GM18868 (cell line): ENCODE results near the gene MAP7.
"Not testable (repeated sequence)": the region's sequence is repeated elsewhere in the genome, so short reads cannot be mapped to it uniquely, and the experiment has no call there.

ENCODE experiments used
- ATAC-seq: cut with Tn5 transposase; IDR thresholded peaks from one replicate; pipeline ENCODE4 v1.9.1; 2021; ENCODE audit warnings: mild to moderate bottlenecking, moderate library complexity; ENCODE audit not compliant: unreplicated experiment

Gene MAP7

DNA sequence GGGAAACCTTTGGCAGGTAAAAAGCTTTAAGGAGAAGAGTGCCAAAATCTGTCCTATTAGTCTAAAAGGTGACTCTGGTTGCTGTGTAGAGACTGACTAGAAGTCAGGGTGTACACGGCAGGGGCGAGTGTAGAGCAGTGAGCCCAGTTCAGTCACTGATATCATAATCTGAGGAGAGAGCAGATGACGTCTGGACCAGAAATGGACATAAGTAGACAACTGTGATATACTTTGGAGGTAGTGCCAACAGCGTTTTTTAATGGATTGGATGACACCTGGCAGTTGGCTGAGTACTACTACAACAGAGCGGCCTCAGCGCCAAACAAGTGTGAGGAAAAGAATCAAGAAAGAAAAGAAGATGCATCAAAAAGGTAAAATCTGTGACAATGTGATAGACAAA lies 76.0 kb downstream of the MAP7 start:
- no peak for ATAC-seq

DNA sequence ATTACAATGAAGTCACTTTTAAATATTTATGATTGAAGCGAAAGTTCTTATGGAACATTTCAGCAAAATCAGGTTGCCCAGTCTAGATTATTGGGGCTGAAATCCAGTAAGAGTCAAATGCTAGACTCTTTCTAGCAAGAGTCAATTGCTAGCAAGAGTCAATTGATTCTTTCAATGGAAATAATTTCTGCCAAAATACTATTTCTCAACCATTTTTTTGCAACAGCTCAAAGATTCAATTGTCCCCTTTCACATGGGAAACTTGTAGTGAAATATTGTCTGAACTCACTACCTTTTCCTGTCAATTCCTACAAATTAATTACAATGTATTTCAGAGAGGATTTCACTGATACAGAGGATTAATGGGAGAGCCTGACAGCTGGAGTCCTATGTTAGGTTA lies 78.3 kb downstream of the MAP7 start:
- ATAC-seq, result no peak

DNA sequence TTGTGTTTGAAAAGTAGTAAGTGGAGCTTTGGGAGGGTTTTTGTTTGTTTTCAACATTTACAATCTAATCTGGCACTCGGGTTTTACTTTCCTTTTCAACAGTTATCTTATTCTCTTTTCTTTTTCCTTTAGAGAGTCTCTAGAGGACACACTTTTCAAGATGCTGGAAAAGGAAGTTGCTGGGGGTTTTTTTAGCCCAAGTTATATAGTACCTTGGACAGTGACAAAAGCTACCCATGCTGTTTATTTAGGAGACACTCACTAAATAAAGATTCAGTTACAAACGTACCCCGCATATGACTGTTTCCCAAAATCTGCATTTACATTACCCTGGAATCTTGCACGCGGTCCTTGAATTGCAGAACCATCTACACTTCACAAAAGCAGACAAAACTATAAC lies 78.8 kb downstream of the MAP7 start:
- no peak for ATAC-seq

DNA sequence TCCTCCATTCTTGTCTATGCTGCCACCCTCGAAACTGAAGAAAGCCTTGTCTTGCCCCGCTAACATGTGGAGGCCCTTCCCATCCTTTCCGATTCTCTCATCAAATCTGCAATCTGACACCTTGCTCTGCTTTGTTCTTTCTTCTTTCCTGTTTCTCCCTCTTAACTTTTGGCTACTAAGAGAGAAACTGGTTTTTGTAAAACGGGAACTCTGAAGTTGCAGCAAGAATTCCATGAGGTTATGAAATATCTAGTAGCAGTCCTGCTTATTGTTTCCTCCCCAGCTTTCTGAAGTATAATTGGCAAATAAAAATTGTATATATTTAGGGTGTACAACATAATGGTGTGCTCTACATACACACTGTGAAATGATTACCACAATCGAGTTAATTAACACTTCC lies 80.2 kb downstream of the MAP7 start:
- no peak for ATAC-seq

DNA sequence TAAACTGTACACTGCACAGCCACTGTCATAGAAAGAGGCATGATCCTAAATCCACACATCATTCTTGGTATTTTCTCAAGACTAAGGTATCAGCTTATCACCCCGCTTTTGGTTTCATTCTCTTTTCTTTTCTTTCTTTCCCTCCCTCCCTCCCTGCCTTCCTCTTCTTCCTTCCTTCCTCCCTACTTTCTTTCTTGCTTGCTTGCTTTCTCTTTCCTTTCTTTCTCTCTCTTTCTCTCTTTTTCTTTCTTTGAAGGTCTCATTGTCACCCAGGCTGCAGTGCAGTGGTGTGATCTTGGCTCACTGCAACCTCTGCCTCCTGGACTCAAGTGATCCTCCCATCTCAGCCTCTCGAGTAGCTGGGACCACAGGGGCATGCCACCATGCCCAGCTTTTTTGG lies 81.1 kb downstream of the MAP7 start:
- no peak for ATAC-seq

DNA sequence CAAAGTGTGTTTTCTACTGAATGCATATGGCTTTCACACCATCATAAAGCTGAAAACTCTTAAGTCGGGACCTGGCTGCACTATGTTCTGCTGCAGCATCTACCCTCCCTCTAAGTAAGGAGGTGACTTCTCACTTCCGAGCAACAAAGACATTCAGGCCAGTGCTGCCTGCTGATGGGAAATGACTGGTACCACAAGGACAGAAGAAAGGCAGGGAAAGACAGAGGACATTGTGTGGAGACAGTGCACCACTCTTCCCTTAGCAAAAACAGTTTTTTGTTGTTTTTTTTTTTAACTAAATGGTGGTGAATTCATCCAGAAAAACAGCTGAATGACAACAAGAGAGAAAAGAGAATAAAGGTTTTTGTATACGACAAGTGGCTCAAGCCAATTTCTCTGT lies 81.5 kb downstream of the MAP7 start:
- ATAC-seq, result no peak

DNA sequence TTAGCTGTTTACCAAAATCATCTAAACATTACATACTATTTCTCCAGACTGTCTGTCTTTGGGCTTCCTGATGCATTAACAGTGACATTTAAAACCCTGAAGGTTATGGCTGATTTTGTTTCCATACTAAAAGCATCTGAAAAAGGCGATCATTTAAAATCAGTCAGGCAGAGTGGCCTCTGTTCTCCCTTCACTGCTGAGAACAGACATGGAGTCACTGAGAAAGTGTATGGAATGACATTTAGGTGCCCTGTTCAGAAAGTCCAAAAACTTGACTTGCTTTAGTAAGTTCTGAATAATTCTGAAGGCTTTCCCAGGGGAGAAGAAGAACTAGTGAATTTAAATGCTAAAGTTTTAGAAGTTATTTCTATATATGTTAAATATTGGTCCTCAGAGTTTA lies 83.0 kb downstream of the MAP7 start:
- ATAC-seq, result no peak

DNA sequence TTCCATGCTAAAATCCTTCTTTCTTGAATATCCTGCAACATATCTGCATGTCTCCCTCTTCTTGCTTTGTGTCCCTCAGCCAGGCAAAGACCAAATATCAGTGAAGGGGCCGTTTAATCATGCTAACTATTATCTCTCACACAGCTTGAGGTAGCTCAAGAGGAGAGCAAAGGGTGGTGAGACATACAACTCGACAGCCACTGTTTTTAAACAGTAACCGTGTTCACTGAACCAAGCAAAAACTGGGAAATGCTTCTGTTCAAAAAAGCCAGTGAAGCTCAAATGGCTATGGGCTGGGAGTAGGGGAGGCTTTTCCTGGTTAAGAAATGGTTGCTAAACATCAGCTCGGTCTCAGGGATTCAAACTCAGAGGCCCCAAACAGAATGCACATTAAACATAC lies 83.4 kb downstream of the MAP7 start:
- ATAC-seq, result no peak

DNA sequence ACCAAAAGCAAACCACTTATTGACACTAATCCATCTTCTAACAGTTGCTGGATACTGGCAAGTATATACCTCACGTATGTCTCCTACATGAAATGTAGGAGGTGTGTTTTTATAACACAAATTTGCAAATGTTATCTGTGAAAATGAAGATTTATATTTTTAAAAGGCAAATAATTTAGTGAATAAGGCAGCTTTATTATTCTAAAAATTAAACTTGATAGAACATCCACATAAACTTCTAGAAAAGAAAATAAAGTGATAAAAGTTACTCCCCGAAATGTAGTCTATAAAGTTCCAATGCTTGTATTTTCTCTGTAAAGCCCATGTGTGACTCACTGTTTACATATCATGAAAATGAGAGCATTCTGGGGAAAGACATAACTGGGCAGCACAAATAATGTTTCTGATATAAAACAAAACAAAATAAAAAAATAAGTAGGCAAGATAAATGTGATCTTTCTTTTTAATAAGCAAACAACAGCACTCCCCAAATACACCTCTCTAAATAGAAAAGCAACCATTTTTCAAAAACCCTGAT lies 84.4 kb downstream of the MAP7 start:
- ATAC-seq, result no peak

DNA sequence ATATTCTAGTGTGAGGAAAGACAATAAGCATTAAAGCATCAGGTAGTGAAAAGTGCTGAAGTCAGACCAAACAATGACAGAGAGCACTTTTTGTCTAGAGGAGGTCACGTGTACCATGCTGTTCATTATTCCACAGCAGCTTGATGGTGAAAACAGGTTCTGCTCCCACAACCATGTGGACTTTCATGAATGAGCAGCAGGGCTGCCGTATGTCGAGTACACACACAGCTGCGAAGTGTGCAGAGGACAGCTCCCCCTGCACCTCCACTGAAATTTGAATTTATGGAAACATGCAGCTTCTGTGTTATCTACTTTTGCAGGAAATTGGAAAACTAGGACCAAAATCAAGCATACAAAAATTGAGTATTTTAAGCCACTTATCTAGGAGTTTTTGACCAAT lies 85.3 kb downstream of the MAP7 start:
- no peak for ATAC-seq

DNA sequence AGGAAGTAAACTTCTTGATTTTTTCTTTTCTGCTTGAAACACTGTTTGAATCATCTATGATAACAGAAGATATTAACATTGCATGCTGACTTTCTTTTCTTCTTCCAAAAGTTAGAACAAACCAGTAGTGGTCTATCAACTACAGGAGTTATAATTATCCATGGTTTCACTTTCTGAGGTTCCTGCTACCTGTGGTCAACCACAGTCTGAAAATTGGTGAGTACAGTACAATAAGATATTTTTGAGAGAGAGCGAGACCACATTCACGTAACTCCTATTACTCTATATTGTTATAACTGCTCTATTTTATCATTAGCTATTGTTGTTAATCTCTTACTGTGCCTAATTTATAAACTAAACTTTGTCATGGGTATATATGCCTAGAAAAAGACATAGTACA lies 86.1 kb downstream of the MAP7 start:
- ATAC-seq, result no peak

DNA sequence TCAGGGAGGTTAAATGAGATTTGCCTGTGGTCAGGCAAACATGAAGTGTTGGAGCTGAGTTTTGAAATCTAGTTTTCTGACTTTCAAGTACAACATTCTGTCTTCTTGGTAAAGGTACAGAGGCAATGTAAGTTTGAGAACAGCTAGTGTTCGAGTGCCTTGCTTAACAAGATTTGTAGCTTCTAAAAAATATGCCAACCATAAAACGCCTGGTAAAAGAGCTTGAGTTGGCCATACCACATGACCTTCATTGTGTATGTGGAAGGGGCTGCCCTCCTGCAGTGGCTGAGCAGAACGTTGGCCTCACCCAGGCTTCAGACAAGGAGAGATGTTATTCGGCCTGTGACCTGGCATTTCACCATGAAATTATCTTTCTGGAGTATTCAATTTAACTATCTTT lies 86.5 kb downstream of the MAP7 start:
- ATAC-seq, result no peak

DNA sequence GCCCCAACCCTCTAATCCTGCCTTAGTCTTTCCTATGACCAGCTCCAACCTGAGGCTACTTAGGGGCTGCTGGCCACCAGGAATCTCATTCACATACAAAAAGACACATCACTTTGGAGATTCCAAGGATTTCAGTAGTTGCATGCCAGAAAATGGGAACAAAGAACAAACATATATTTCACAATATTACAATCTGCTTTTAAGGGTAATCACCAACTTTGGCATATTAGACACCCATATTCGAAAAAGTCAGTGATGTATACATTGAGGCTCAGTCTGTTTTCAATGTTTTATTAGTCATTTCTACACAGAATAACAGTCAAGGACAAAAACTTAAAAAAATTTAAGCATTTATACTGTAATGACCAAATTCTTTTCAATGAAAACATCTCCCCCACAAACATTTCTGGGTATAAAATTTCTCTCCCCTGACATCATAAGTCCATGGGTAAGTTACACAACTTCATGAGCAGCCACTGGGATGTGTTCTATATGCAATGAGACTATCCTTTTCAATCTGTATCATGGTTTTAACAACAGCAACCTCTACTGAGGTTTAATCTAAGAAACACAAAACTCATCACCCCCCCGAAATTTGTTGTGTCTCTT lies 103.5 kb downstream of the MAP7 start:
- no peak for ATAC-seq

DNA sequence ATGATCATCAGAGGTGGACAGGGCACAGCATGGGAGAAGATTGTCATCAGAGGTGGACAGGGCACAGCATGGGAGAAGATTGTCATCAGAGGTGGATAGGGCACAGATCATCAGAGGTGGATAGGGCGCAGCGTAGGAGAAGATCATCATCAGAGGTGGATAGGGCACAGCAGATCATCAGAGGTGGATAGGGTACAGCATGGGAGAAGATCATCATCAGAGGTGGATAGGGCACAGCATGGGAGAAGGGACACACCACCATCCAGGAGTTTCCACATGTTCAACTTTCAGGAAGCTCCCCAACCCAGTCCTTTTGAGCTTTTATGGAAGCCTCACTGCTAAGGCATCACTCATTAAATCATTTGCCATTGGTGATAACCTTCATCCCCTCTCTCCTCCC lies 104.1 kb downstream of the MAP7 start:
- no peak for ATAC-seq

DNA sequence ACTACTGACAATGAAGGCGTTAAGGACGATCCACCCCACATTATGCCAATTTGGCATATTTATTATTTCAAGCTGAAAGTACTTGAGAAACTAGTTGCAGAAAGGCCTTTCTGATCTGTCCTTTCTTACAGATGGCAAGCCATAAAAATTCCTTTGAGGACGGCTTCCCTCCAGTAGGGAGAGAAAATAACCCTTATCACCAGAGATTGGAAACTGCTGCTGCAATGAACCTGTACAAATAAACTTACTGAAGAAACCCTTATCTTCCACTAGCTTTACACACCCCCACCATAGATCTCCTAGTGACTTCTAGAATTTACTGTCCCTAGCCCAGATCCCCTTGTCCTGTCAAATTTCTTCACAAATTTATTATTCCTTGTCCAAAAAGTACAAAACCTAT lies 105.2 kb downstream of the MAP7 start:
- no peak for ATAC-seq

DNA sequence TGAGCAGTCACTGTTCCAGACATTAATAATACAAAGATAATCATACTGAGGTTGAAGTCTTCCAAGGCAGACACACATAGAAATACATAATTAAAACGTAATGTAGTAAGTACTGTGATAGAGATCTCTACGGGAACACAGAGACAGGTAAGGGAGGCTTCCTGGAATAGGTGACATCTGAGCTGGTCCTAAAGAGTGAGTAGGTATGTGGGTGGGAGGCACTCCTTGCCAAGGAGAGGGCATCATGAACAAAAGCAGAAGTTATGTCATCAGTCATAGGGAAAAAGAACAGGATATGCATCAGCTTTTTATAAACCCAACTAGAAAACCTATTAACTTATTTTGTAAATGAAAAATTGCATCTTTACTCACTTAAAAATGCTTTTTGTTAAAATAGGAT lies 110.0 kb downstream of the MAP7 start:
- no peak for ATAC-seq

DNA sequence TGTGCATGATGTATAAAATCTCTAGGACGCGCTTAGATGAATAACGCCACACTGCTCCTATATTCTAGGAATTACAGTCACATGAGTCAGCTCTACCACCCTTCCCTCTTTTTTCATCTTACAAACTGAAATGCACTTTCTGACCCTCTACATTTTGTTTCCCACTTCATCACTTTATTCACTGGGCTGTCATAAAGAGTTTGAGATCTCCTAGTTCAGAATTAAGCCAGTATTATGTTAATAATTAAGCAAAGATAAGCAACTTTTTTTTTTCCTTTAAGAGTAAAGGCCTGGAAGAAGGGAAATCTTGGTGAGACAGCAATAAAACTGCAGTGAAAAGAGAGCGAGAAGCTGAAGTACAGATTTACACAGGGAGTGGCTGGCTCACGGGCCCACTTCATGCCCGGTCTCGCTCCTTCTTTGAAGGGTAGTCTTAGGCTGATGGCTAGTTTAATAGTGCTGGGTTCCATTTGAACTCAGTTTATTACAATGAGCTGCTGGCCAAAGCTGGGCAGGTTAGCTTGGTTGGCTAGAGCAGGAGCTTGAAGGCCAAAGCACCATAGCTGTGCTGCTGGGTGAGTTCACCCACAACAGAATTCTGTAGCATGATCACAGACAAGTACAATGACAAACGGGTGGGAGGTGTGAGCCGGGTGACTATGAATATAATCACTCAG lies 110.6 kb downstream of the MAP7 start:
- no peak for ATAC-seq

DNA sequence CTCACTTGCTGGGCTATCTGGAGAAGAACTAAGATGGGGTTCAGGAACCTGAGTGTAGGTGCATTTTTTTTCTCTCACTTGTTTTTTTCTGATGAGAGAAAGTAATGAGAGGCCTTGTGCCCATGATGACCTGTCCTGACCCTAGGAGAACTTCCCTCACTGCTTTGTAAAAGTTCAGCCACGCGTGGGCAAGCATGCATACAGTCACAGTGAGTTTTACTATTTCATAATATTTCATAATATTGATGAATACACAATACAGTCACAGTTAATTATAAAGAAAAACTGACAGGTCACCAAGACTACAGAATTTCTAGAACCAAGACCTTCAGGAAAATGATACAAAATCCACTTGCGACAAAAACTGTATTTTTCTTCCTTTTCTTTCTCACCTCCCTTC lies 111.8 kb downstream of the MAP7 start:
- no peak for ATAC-seq

DNA sequence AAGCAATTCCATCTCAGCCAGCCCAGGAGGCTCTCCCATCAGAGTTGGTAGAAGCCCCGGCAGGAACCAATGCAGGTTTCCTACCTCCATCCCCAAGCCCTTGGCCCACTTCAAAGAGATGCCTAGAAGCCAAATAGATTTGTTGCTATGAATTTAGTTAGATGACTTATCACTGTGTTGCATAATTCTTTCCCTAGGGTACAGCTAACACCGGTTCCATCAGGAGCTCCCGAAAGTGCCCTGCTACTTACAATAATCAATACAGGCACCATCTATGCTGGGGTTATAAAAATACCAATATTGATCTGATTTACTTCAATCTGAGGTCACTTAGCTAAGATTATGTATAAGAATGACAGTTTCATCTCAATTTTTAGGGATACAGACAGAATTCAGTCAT lies 113.0 kb downstream of the MAP7 start:
- no peak for ATAC-seq

DNA sequence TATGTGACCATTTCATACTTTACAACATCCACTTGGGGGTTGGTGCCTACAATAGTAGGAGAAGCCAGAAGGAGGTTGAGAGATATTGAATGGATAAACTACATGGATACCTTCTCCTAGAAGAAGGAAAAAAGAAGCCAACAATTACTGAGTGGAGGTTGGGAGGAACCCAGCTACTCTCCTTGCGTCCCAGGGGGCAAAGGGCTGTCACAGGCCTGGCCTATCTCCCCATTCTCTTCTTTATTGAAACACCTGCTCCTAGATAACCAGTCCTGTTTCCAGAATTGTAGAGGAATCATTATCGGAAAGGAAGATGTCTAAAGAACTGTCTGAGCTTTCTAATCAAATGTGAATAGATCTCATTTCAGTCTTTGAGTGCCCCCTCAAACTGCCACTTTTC lies 115.1 kb downstream of the MAP7 start:
- ATAC-seq, result no peak

DNA sequence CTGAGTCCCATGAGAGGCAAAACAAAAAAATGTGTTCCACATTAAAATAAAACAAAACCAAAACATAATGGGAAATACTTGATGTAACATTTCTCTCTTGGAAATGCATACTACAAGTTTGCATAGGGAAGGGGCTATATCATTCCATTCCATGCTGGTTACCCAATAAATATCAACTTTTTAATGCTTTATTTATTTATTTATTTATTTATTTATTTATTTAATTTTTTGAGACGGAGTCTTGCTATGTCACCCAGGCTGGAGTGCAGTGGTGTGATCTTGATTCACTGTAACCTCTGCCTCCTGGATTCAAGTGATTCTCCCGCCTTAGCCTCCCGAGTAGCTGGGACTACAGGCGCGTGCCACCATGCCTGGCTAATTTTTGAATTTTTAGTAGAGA lies 118.9 kb downstream of the MAP7 start:
- not testable (repeated sequence) for ATAC-seq

DNA sequence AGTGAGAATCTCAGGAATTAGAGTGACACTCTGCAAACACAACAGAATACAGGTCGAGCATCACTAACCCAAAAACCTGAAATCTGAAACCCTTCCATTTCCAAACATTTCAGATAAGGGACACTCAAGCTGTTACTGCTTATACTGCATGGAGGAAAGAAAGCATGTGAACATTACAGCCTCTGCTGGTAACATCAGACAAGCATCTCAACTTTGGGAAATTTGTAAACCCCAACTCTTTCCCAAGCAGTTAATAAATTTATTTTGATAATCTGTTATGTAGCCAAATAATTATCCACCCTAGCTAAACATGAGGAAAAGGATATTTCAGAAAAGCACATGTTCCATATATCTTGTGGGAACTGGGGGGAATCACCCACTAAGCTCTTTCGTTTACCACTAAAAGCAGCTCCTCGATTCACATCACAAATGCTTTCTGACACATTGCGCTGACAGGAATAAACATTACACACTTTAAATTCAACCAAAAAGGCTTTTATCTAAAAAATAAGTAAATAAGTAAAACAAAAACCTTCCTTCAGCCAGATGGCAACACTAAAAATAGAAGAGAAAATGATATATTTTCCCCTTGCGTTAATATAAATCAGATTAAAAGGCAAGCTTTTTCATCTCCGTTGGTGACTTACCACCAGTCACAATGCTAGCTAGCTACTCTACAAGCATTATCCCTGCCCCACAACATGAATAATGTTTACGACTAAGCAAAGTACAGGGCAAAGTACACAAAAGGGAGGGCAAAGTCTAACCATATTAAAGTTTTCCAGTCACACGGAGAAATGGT lies 120.8 kb downstream of the MAP7 start:
- ATAC-seq, result no peak
